IMR-90 (cell line): Measurements from ENCODE around the gene HMG20B. TPM values are rescaled to one million over a fixed set of nuclear protein-coding genes. Genes with fewer than 3 reads are reported as not detected.

ENCODE experiments used
- ATAC-seq: fragments of 200-7000 bp; cut with Tn5 transposase; 2 replicates; pipeline ENCODE4 v1.9.1; 2020; ENCODE audit warnings: low read depth, mild to moderate bottlenecking, moderate library complexity
- BruUV-seq: library from RNA; stranded (reverse); fragments of 400-500 nt; replicated peaks from 2 replicates; lab custom pipeline; 2021; lab: Mats Ljungman, UMichigan
- CTCF ChIA-PET: fragments of 300-600 bp; formaldehyde crosslinking; extraction: SDS; loops from one replicate; lab custom pipeline; 2021; ENCODE audit warnings: antibody characterized with exemption; lab: Yijun Ruan, JAX
- POLR2A ChIA-PET: fragments of 300-600 bp; sonication (Branson Sonifier 250); formaldehyde crosslinking; loops from one replicate; lab custom pipeline; 2022; ENCODE audit warnings: antibody characterized with exemption; ENCODE audit not compliant: unreplicated experiment; lab: Charles Lee
- DNase-seq: peaks from one replicate; pipeline ENCODE4 v3.0.0; 2013
- H2AFZ ChIP-seq: replicated peaks from 2 replicates; pipeline ENCODE3; 2013; ENCODE audit warnings: low read length, mild to moderate bottlenecking; ENCODE audit not compliant: poor library complexity
- H2AK5ac ChIP-seq: 2 replicates; pipeline ENCODE4 v1.6.1; 2013; ENCODE audit warnings: low read depth, low read length, inconsistent platforms
- H2AK9ac ChIP-seq: replicated peaks from 2 replicates; pipeline ENCODE3; 2013; ENCODE audit warnings: mild to moderate bottlenecking, low read depth, low read length, moderate library complexity; ENCODE audit not compliant: poor library complexity
- H2BK120ac ChIP-seq: 2 replicates; pipeline ENCODE4 v1.6.1; 2013; ENCODE audit warnings: low read depth, low read length, inconsistent platforms
- H2BK15ac ChIP-seq: 3 replicates; pipeline ENCODE4 v1.6.1; 2013; ENCODE audit warnings: low read depth, low read length, inconsistent platforms
- H2BK20ac ChIP-seq: 2 replicates; pipeline ENCODE4 v1.6.1; 2013; ENCODE audit warnings: low read depth, mild to moderate bottlenecking, inconsistent platforms, low read length, moderate library complexity
- H2BK5ac ChIP-seq: 2 replicates; pipeline ENCODE4 v1.6.1; 2013; ENCODE audit warnings: mild to moderate bottlenecking, low read depth, low read length, inconsistent platforms; ENCODE audit not compliant: poor library complexity, severe bottlenecking
- H3K14ac ChIP-seq: replicated peaks from 2 replicates; pipeline ENCODE4 v1.6.1; 2013; ENCODE audit warnings: low read depth, low read length, inconsistent platforms
- H3K18ac ChIP-seq: 2 replicates; pipeline ENCODE4 v1.6.1; 2013; ENCODE audit warnings: low read depth, low read length, control low read depth
- H3K23ac ChIP-seq: 2 replicates; pipeline ENCODE4 v1.6.1; 2013; ENCODE audit warnings: low read depth, low read length, inconsistent platforms
- H3K27ac ChIP-seq: 2 replicates; pipeline ENCODE4 v1.5.1; 2013; ENCODE audit warnings: mild to moderate bottlenecking, control low read depth, low read length; ENCODE audit not compliant: insufficient read depth
- H3K27me3 ChIP-seq: 2 replicates; pipeline ENCODE4 v1.6.1; 2013; ENCODE audit warnings: low read length; ENCODE audit not compliant: control insufficient read depth, insufficient read depth
- H3K36me3 ChIP-seq: 2 replicates; pipeline ENCODE4 v1.6.1; 2013; ENCODE audit warnings: low read length, mixed read lengths; ENCODE audit not compliant: control insufficient read depth, insufficient read depth
- H3K4ac ChIP-seq: 2 replicates; pipeline ENCODE4 v1.6.1; 2013; ENCODE audit warnings: low read depth, low read length, inconsistent platforms
- H3K4me1 ChIP-seq: 2 replicates; pipeline ENCODE4 v1.6.1; 2013; ENCODE audit warnings: low read length, mixed read lengths; ENCODE audit not compliant: control insufficient read depth, insufficient read depth
- H3K4me2 ChIP-seq: 2 replicates; pipeline ENCODE4 v1.6.1; 2013; ENCODE audit warnings: low read depth, mild to moderate bottlenecking, control low read depth, low read length, moderate library complexity
- H3K4me3 ChIP-seq: 2 replicates; pipeline ENCODE4 v1.5.1; 2013; ENCODE audit warnings: low read depth, mild to moderate bottlenecking, control low read depth, low read length, moderate library complexity; ENCODE audit not compliant: insufficient read depth
- H3K56ac ChIP-seq: 2 replicates; pipeline ENCODE4 v1.6.1; 2013; ENCODE audit warnings: low read length, inconsistent platforms; ENCODE audit not compliant: insufficient read depth; ENCODE audit errors: extremely low read depth
- H3K79me1 ChIP-seq, 2 experiments: 2 replicates each; pipeline ENCODE4 v1.6.1; 2013; ENCODE audit warnings: low read length in 2 of 2, inconsistent platforms in 1 of 2, low read depth in 1 of 2
- H3K9ac ChIP-seq: 2 replicates; pipeline ENCODE4 v1.6.1; 2013; ENCODE audit warnings: low read depth, low read length, control low read depth
- H3K9me1 ChIP-seq: 2 replicates; pipeline ENCODE4 v1.6.1; 2013; ENCODE audit warnings: low read length, inconsistent platforms; ENCODE audit not compliant: insufficient read depth
- H3K9me3 ChIP-seq: 2 replicates; pipeline ENCODE4 v1.6.1; 2013; ENCODE audit warnings: low read length; ENCODE audit not compliant: control insufficient read depth, insufficient read depth
- H4K20me1 ChIP-seq: 2 replicates; pipeline ENCODE4 v1.6.1; 2013; ENCODE audit warnings: low read length, inconsistent platforms; ENCODE audit not compliant: insufficient read depth
- H4K5ac ChIP-seq: 2 replicates; pipeline ENCODE4 v1.6.1; 2013; ENCODE audit warnings: mild to moderate bottlenecking, low read depth, low read length, control low read depth
- H4K8ac ChIP-seq, 2 experiments: 2 replicates each; pipeline ENCODE4 v1.6.1; 2013; ENCODE audit warnings: low read depth in 2 of 2, low read length in 2 of 2, control low read depth in 1 of 2, inconsistent platforms in 1 of 2
- H4K91ac ChIP-seq: 2 replicates; pipeline ENCODE4 v1.6.1; 2013; ENCODE audit warnings: low read depth, low read length, inconsistent platforms; ENCODE audit not compliant: insufficient read depth
- MXI1 ChIP-seq: IDR thresholded peaks from 2 replicates; pipeline ENCODE4 v1.6.1; 2012; ENCODE audit warnings: low read depth, mild to moderate bottlenecking, low read length, moderate library complexity, borderline replicate concordance
- NFE2L2 ChIP-seq: fragments of 150-350 bp; IDR thresholded peaks from 2 replicates; pipeline ENCODE4 v1.6.1; 2016; ENCODE audit warnings: low read depth, mild to moderate bottlenecking, low read length
- RFX5 ChIP-seq: IDR thresholded peaks from 2 replicates; pipeline ENCODE4 v1.8.0; 2012; ENCODE audit warnings: low read depth, mild to moderate bottlenecking, low read length, moderate library complexity
- SMC3 ChIP-seq: fragments of 150-350 bp; IDR thresholded peaks from 2 replicates; pipeline ENCODE4 v1.6.1; 2016; ENCODE audit warnings: low read depth, mild to moderate bottlenecking, antibody characterized with exemption, low read length, moderate library complexity
- WGBS, 2 experiments: methylation state at CpG; one replicate each; pipeline versions ENCODE4 v1.1.5 to v1.1.7; 2013; ENCODE audit warnings: missing lambda C conversion rate in 2 of 2; ENCODE audit not compliant: insufficient read length in 1 of 2; ENCODE audit errors: extremely low coverage in 2 of 2; 5-methylcytosine and 5-hydroxymethylcytosine counted together
- dilution Hi-C: fragments of 300-500 bp; cut with HindIII; formaldehyde crosslinking; loops from one replicate; pipeline ENCODE4 v1.14.3; 2018; ENCODE audit warnings: low sequenced_read_pairs; ENCODE audit not compliant: unreplicated experiment
- in situ Hi-C: fragments of 300-500 bp; cut with MboI; formaldehyde crosslinking; loops from 3 replicates; pipeline ENCODE4 v1.14.3; 2019; ENCODE audit warnings: low sequenced_read_pairs, inconsistent platforms, mixed read lengths
- intact Hi-C: fragments of 100-400 bp; cut with micrococcal nuclease; formaldehyde crosslinking; loops from 2 replicates; pipeline ENCODE4 v1.10.0; 2022
- polyA plus RNA-seq, 3 experiments: library from polyadenylated mRNA; depleted of rRNA; stranded (reverse); fragments of >200 nt; gene quantifications; 2 replicates each; pipeline ENCODE4 v1.2.3, GENCODE V29; 2012; ENCODE audit warnings: low replicate concordance in 1 of 3
- total RNA-seq: library from RNA; depleted of rRNA; stranded (reverse); fragments of >200 nt; gene quantifications from 2 replicates; pipeline ENCODE4 v1.2.3, GENCODE V29; 2012
- TF ChIP-seq, protein P1 (sequence below): conservative IDR thresholded peaks from 2 replicates; pipeline ENCODE4 v1.5.1; 2012; ENCODE audit warnings: mild to moderate bottlenecking, low read depth, low read length, improper control_type of control experiment

HMG20B gene
- total and polyA plus RNA-seq, 2 of the 4 experiments (the other 2 are of a cell fraction), result 57.5 to 63.8 TPM

DNA sequence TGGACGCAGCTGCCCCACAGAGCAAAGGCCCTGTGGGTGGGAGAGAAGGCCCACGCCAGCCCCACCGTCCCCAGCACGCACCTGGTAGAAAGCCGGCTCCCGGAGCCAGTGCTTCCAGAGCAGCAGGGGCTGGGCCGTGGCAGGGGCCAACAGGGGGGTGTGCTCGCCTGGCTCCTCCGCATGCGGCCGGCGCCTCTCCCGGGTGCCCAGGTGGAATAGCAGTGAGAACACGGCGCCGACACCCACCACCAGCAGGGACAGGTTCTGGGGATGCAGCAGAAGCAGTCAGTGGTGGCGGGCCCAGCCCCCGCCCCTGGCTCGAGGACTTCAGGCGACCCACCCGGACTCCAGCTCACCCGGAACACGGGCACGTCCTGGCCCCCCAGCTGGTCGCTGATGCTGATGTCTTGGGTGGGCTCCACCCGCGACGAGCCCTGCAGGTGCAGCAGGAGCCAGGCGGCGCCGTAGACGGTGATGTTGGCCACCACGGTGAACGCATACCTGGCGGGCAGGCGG lies 24.9 kb upstream of the HMG20B start:
- no peak overlapping the region for H4K91ac ChIP-seq
- H3K36me3 ChIP-seq, result peaks cover 32% of the 10 kb centered on the region
- no peak overlapping the region for H3K23ac ChIP-seq
- ChIA-PET CTCF (no interaction called here), POLR2A (no interaction called here)
- H4K5ac ChIP-seq, result no peak overlapping the region
- H3K4me2 ChIP-seq, result no peak overlapping the region
- dilution Hi-C loops, result no loop called here
- H3K4me1 ChIP-seq, result peaks cover 1% of the 10 kb centered on the region; the same call in 1 of the 2 replicates
- no peak overlapping the region for H3K18ac ChIP-seq
- H2AK5ac ChIP-seq, result no peak overlapping the region
- WGBS, 2 experiments, result 89% methylated on average over 33 of the region's 36 CpGs; no CpG with 5 or more reads in 1 of the 2 experiments
- DNase-seq (no peak), ATAC-seq (no peak)
- no peak overlapping the region for H3K4me3 ChIP-seq
- TF ChIP-seq NFE2L2 (no peak), MXI1 (no peak), RFX5 (no peak), SMC3 (no peak)
- TF ChIP-seq, protein P1, sequence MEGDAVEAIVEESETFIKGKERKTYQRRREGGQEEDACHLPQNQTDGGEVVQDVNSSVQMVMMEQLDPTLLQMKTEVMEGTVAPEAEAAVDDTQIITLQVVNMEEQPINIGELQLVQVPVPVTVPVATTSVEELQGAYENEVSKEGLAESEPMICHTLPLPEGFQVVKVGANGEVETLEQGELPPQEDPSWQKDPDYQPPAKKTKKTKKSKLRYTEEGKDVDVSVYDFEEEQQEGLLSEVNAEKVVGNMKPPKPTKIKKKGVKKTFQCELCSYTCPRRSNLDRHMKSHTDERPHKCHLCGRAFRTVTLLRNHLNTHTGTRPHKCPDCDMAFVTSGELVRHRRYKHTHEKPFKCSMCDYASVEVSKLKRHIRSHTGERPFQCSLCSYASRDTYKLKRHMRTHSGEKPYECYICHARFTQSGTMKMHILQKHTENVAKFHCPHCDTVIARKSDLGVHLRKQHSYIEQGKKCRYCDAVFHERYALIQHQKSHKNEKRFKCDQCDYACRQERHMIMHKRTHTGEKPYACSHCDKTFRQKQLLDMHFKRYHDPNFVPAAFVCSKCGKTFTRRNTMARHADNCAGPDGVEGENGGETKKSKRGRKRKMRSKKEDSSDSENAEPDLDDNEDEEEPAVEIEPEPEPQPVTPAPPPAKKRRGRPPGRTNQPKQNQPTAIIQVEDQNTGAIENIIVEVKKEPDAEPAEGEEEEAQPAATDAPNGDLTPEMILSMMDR, result no peak
- no peak overlapping the region for H2AK9ac ChIP-seq
- no peak overlapping the region for H3K56ac ChIP-seq
- H4K20me1 ChIP-seq, result peaks cover 36% of the 10 kb centered on the region
- no peaks in the 10 kb centered on the region for H3K27me3 ChIP-seq
- H3K14ac ChIP-seq, result no peak overlapping the region
- H3K79me1 ChIP-seq, result peaks cover 8 to 29% of the 10 kb centered on the region in 2 experiments
- H3K9me1 ChIP-seq, result no peaks in the 10 kb centered on the region
- no peak overlapping the region for H3K27ac ChIP-seq
- H2BK5ac ChIP-seq, result no peak overlapping the region
- H2BK120ac ChIP-seq, result no peak overlapping the region
- H2BK15ac ChIP-seq, result no peak overlapping the region
- in situ Hi-C loops, result no loop called here
- no peak overlapping the region for H4K8ac ChIP-seq
- H3K9me3 ChIP-seq, result no peaks in the 10 kb centered on the region
- H2AFZ ChIP-seq, result no peak overlapping the region
- BruUV-seq, result no TSS peak
- no peak overlapping the region for H2BK20ac ChIP-seq
- no peak overlapping the region for H3K4ac ChIP-seq
- intact Hi-C loops, result no loop called here
- no peak overlapping the region for H3K9ac ChIP-seq
